Fibroblast of lung (primary cell): ENCODE results near the gene SPIRE1. TPM values are rescaled to one million over a fixed set of nuclear protein-coding genes. Genes with fewer than 3 reads are reported as not detected.

Experiments used
- DNase-seq, 2 donors: peaks; one replicate each; pipeline versions ENCODE4 v3.0.0 to v3.0.0-alpha.2; 2010; ENCODE audit warnings: low read depth in 2 of 2
- H2AFZ ChIP-seq: 2 replicates; pipeline ENCODE4 v1.5.1; 2012; ENCODE audit warnings: low read length, control low read depth, inconsistent platforms
- H3K27ac ChIP-seq: 2 replicates; pipeline ENCODE4 v1.5.1; 2011; ENCODE audit warnings: low read length, control low read depth; ENCODE audit not compliant: insufficient read depth
- H3K27me3 ChIP-seq: 2 replicates; pipeline ENCODE4 v1.5.1; 2011; ENCODE audit warnings: mild to moderate bottlenecking, low read length; ENCODE audit not compliant: control insufficient read depth, insufficient read depth
- H3K36me3 ChIP-seq: 2 replicates; pipeline ENCODE4 v1.5.1; 2011; ENCODE audit warnings: low read length; ENCODE audit not compliant: control insufficient read depth, insufficient read depth
- H3K4me1 ChIP-seq: 2 replicates; pipeline ENCODE4 v1.5.1; 2011; ENCODE audit warnings: low read length; ENCODE audit not compliant: control insufficient read depth, insufficient read depth; ENCODE audit errors: extremely low read depth
- H3K4me2 ChIP-seq: 2 replicates; pipeline ENCODE4 v1.5.1; 2011; ENCODE audit warnings: low read length, control low read depth; ENCODE audit not compliant: insufficient read depth; ENCODE audit errors: extremely low read depth
- H3K4me3 ChIP-seq, 4 experiments: fragments of 200-600 bp in 1 of 4; sonication (generic) in 1 of 4; replicated peaks in 1 of 4; 2 replicates each; pipeline ENCODE4 v1.5.1; 2011 to 2016; ENCODE audit warnings: low read length in 4 of 4, low read depth in 3 of 4, mild to moderate bottlenecking in 3 of 4, control low read depth in 2 of 4, inconsistent platforms in 1 of 4, mixed read lengths in 1 of 4; ENCODE audit not compliant: insufficient read depth in 1 of 4; ENCODE audit errors: control extremely low read depth in 1 of 4
- H3K79me2 ChIP-seq: 2 replicates; pipeline ENCODE4 v1.5.1; 2012; ENCODE audit warnings: mild to moderate bottlenecking, low read length, inconsistent platforms; ENCODE audit not compliant: control insufficient read depth, insufficient read depth
- H3K9ac ChIP-seq: 2 replicates; pipeline ENCODE4 v1.5.1; 2011; ENCODE audit warnings: mild to moderate bottlenecking, low read length, control low read depth; ENCODE audit not compliant: insufficient read depth
- H3K9me3 ChIP-seq: 2 replicates; pipeline ENCODE4 v1.5.1; 2012; ENCODE audit warnings: low read depth, low read length; ENCODE audit not compliant: control insufficient read depth, insufficient read depth
- H4K20me1 ChIP-seq: 2 replicates; pipeline ENCODE4 v1.5.1; 2011; ENCODE audit warnings: low read length; ENCODE audit not compliant: control insufficient read depth, insufficient read depth; ENCODE audit errors: extremely low read depth
- CTCF ChIP-seq, 2 donors: IDR thresholded peaks in 1 of 2; conservative IDR thresholded peaks in 1 of 2; 1 replicate in 1 of 2; 2 replicates in 1 of 2; pipeline ENCODE4 v1.5.1; 2011 to 2012; ENCODE audit warnings: low read length in 2 of 2, control low read depth in 1 of 2, inconsistent platforms in 1 of 2, low read depth in 1 of 2, mild to moderate bottlenecking in 1 of 2
- EZH2 ChIP-seq: IDR thresholded peaks from 2 replicates; pipeline ENCODE4 v1.5.1; 2012; ENCODE audit warnings: low read length, control low read depth, mild to moderate bottlenecking; ENCODE audit errors: missing control alignments
- polyA plus RNA-seq, 2 donors: library from polyadenylated mRNA; depleted of rRNA in 1 of 2; stranded (reverse) in 1 of 2; unstranded in 1 of 2; fragments of >200 nt; gene quantifications; 2 replicates each; pipeline ENCODE4 v1.2.1, GENCODE V29; 2011 to 2012; ENCODE audit warnings: missing spikeins in 1 of 2
- total RNA-seq: library from RNA; depleted of rRNA; stranded (reverse); fragments of >200 nt; gene quantifications from 2 replicates; pipeline ENCODE4 v1.2.1, GENCODE V29; 2014

SPIRE1 gene
- total and polyA plus RNA-seq, 2 donors (not counting 1 experiment from before 2014, with no cell fraction given), result 19.0 to 31.0 TPM

GRCh38 chr18:12686100-12686499 is 28.2 kb upstream of the SPIRE1 start:
- no peaks in the 10 kb centered on the region for H3K27me3 ChIP-seq
- no peak overlapping the region for H2AFZ ChIP-seq
- no peak overlapping the region for H3K4me3 ChIP-seq
- H3K27ac ChIP-seq, result no peak overlapping the region
- no peaks in the 10 kb centered on the region for H3K79me2 ChIP-seq
- H3K9ac ChIP-seq, result no peak overlapping the region
- no peaks in the 10 kb centered on the region for H3K9me3 ChIP-seq
- no peak overlapping the region for H3K4me2 ChIP-seq
- no peaks in the 10 kb centered on the region for H3K4me1 ChIP-seq
- no peaks in the 10 kb centered on the region for H4K20me1 ChIP-seq
- TF ChIP-seq EZH2, result no peak
- TF ChIP-seq CTCF (conservative IDR thresholded peaks at IDR 0.05 in 1 of 2, IDR thresholded peaks at IDR 0.05 in 1 of 2; ENCODE audit: low read depth in 1 of 2, low read length in 2 of 2), result peak in 1 of 2 donors; percentile 24
- H3K36me3 ChIP-seq, result no peaks in the 10 kb centered on the region
- peak; percentile 29 to 35 for DNase-seq

- H2AFZ ChIP-seq, result peak overlapping the region; percentile 86
- H3K9ac ChIP-seq, result no peak overlapping the region
- H3K27ac ChIP-seq, result peak overlapping the region; percentile 56
- peak overlapping the region in 1 of 4 experiments; percentile 14 for H3K4me3 ChIP-seq
- no peaks in the 10 kb centered on the region for H4K20me1 ChIP-seq
- H3K79me2 ChIP-seq, result no peaks in the 10 kb centered on the region
- no peaks in the 10 kb centered on the region for H3K27me3 ChIP-seq
- H3K4me1 ChIP-seq, result no peaks in the 10 kb centered on the region
- no peaks in the 10 kb centered on the region for H3K9me3 ChIP-seq
- H3K36me3 ChIP-seq, result peaks cover 1% of the 10 kb centered on the region
- peak overlapping the region; percentile 40 for H3K4me2 ChIP-seq
- peak; percentile 44 to 45 for DNase-seq
- TF ChIP-seq EZH2 (no peak), CTCF (conservative IDR thresholded peaks at IDR 0.05 in 1 of 2, IDR thresholded peaks at IDR 0.05 in 1 of 2; ENCODE audit: low read depth in 1 of 2, low read length in 2 of 2) (no peak)
Measured at GRCh38 chr18:12679183-12679786, 21.4 kb upstream of the SPIRE1 start.

- Histone ChIP-seq H3K4me3 (no peak overlapping the region), H3K4me2 (no peak overlapping the region), H3K27ac (no peak overlapping the region), H3K4me1 (no peaks in the 10 kb centered on the region), H3K9ac (no peak overlapping the region), H3K27me3 (no peaks in the 10 kb centered on the region), H3K9me3 (no peaks in the 10 kb centered on the region), H2AFZ (no peak overlapping the region), H4K20me1 (no peaks in the 10 kb centered on the region), H3K79me2 (no peaks in the 10 kb centered on the region), H3K36me3 (no peaks in the 10 kb centered on the region)
- TF ChIP-seq CTCF (conservative IDR thresholded peaks at IDR 0.05 in 1 of 2, IDR thresholded peaks at IDR 0.05 in 1 of 2; ENCODE audit: low read depth in 1 of 2, low read length in 2 of 2), result no peak
- no peak for TF ChIP-seq EZH2
- no peak for DNase-seq
Measured at GRCh38 chr18:12668041-12668440, 10.1 kb upstream of the SPIRE1 start.
